OCI-LY3 (cell line): ENCODE results near the gene FEN1.

Experiments
- EZH2phosphoT487 ChIP-seq: fragments of 200-600 bp; shearing (Covaris generic); IDR thresholded peaks from 2 replicates; pipeline ENCODE4 v1.6.1; 2018; ENCODE audit warnings: antibody characterized with exemption, mixed run types, low read depth
- TF ChIP-seq, protein P1 (sequence below): fragments of 200-600, 300-600 bp; sonication (generic); IDR thresholded peaks from 2 replicates; pipeline ENCODE4 v1.5.1; 2014; ENCODE audit warnings: antibody characterized with exemption, low read length, low read depth

DNA sequence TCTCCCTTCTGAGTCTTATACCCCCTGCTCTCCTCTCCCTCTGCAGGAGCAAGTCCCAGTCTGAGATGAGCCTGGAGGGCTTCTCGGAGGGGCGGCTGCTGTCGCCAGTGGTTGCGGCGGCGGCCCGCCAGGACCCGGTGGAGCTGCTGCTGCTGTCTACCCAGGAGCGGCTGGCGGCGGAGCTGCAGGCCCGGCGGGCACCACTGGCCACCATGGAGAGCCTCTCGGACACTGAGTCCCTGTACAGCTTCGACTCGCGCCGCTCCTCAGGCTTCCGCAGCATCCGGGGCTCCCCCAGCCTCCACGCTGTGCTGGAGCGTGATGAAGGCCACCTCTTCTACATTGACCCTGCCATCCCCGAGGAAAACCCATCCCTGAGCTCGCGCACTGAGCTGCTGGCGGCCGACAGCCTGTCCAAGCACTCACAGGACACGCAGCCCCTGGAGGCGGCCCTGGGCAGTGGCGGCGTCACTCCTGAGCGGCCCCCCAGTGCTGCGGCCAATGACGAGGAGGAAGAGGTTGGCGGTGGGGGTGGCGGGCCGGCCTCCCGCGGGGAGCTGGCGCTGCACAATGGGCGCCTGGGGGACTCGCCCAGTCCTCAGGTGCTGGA, 49.1 kb upstream of the FEN1 start:
- TF ChIP-seq, protein P1, sequence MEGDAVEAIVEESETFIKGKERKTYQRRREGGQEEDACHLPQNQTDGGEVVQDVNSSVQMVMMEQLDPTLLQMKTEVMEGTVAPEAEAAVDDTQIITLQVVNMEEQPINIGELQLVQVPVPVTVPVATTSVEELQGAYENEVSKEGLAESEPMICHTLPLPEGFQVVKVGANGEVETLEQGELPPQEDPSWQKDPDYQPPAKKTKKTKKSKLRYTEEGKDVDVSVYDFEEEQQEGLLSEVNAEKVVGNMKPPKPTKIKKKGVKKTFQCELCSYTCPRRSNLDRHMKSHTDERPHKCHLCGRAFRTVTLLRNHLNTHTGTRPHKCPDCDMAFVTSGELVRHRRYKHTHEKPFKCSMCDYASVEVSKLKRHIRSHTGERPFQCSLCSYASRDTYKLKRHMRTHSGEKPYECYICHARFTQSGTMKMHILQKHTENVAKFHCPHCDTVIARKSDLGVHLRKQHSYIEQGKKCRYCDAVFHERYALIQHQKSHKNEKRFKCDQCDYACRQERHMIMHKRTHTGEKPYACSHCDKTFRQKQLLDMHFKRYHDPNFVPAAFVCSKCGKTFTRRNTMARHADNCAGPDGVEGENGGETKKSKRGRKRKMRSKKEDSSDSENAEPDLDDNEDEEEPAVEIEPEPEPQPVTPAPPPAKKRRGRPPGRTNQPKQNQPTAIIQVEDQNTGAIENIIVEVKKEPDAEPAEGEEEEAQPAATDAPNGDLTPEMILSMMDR, result no peak
- no peak for TF ChIP-seq EZH2phosphoT487
